Sigmoid colon (tissue), 4 donors: Measurements from ENCODE around the gene TOX3.

Experiments used
- CTCF ChIP-seq, 4 experiments: fragments of 450-650 bp in 3 of 4; fragments of 200-600 bp in 1 of 4; IDR thresholded peaks; one replicate each; pipeline ENCODE4 v1.5.1; 2016 to 2019; ENCODE audit warnings: antibody characterized with exemption in 4 of 4, mild to moderate bottlenecking in 3 of 4, moderate library complexity in 2 of 4
- EP300 ChIP-seq, 4 donors: sonication (generic); formaldehyde crosslinking; IDR thresholded peaks; one replicate each; pipeline ENCODE4 v1.6.1; 2017; ENCODE audit warnings: antibody characterized with exemption in 4 of 4
- POLR2A ChIP-seq, 2 donors: fragments of 450-650 bp; IDR thresholded peaks; one replicate each; pipeline ENCODE4 v1.6.1; 2016; ENCODE audit warnings: antibody characterized with exemption in 2 of 2, mild to moderate bottlenecking in 2 of 2, moderate library complexity in 2 of 2

- TF ChIP-seq EP300 (IDR thresholded peaks at IDR 0.05), result no peak
- no peak for TF ChIP-seq POLR2A (IDR thresholded peaks at IDR 0.05)
- no peak for TF ChIP-seq CTCF (IDR thresholded peaks at IDR 0.05)
These were observed 112.7 kb downstream of the TOX3 start for GRCh38 chr16:52434224-52434623.
